GM19043 (cell line): ENCODE results near the gene GNAI3.

Experiments
- ATAC-seq: cut with Tn5 transposase; IDR thresholded peaks from one replicate; pipeline ENCODE4 v1.9.1; 2021; ENCODE audit warnings: low read depth; ENCODE audit not compliant: unreplicated experiment

The GNAI3 gene

GRCh38 chr1:109589177-109589576 is 40.8 kb downstream of the GNAI3 start:
- no peak for ATAC-seq

DNA sequence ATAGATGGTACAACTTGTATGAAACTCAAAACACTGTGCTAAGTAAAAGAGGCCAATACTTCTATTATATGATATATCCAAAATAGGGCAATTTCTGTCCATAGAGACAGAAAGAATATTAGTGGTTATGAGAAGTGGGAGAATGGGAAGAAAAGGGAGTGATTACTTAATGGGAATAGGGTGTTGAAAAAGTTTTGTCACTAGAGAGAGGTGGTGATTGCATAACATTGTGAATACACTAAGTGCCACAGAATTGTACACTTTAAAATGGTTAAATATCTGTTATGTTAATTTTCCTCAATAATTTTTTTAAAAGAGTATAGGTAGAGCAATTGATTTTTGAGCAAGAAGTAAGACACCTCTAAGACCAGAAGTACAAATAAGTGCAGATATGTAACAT is 41.3 kb downstream of the GNAI3 start:
- ATAC-seq = no peak

DNA sequence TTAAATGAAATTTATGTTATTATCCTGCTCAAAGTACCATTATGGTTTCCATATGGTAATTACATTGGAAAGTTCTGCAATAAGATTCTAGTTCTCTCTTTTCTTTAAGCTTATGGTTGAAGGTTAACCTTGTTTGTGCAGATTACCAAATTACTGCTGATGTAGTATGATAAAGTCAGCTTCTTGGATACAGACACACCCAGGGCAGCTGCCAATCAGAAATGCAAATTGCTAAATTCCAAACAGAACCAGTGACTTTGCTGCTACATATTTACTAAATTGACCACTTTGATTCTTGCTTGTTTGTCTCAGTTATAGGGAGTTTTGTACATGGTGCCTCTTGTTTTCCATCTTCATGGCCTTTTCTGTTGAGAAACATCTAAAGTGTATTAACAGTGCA is 44.5 kb downstream of the GNAI3 start:
- no peak for ATAC-seq

DNA sequence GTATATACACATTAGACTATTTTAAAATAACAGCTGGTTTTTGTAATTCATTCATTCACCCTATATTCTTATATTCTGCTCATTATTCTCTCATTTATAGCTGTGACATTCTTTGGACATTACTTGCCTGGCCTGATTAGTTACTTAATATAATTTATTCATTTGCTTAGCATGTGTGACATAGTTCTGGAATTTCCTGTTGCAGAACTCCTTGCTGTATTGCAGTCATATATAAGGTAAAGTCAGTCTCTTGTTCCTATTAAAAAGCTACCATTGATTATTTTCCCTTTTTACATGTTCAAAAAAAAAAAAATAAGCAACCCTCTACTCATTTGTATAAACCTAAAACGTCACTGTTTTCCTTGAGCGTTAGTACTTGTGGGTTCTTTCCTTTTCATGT is 47.1 kb downstream of the GNAI3 start:
- ATAC-seq = no peak

- no peak for ATAC-seq
These were observed 49.7 kb downstream of the GNAI3 start for GRCh38 chr1:109598156-109598555.

DNA sequence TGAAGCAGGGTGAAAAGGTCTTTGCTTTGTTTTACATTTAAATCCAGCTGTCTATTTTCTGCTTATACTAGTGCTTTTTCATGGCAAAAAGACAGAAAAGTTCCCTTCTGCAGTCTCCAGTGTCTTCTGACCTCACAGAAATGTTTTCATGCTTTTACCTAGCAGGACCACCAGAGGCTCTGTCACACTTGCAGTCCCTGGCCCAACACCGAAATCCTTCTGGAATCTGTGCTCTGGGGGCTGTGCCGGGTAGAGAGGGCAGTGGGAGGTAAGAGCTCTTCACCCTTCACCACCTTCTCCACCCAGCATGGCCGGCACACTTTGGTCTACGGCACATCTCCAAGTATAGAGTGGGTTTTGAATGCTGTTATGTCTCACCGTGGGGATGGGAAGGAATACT is 50.2 kb downstream of the GNAI3 start:
- no peak for ATAC-seq

- ATAC-seq = no peak
These were observed 54.8 kb downstream of the GNAI3 start for GRCh38 chr1:109603229-109603628.

DNA sequence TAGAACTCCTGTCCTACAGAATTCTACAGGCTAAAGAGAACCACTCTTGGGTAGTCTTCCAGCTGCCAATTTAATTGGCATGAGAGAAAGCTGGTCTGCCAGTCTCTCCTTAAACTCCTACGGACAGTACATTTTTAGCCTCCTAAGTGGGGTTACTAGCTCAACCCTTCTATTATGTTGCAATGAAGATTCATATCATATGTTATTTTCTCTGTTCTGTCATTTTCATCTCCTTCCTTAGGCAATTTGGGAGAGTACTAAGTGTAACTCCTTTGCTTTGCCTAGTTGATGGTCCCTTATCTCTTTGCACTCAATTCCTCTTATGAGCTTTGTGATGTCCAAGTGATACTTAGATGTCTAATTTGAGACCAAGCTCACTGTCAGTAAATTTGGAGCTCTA is 57.0 kb downstream of the GNAI3 start:
- no peak for ATAC-seq

- no peak for ATAC-seq
These were observed 61.5 kb downstream of the GNAI3 start for GRCh38 chr1:109609881-109610280.

GRCh38 chr1:109610609-109611307 is 62.3 kb downstream of the GNAI3 start:
- no peak for ATAC-seq

GRCh38 chr1:109611308-109611990 is 63.0 kb downstream of the GNAI3 start:
- no peak for ATAC-seq

DNA sequence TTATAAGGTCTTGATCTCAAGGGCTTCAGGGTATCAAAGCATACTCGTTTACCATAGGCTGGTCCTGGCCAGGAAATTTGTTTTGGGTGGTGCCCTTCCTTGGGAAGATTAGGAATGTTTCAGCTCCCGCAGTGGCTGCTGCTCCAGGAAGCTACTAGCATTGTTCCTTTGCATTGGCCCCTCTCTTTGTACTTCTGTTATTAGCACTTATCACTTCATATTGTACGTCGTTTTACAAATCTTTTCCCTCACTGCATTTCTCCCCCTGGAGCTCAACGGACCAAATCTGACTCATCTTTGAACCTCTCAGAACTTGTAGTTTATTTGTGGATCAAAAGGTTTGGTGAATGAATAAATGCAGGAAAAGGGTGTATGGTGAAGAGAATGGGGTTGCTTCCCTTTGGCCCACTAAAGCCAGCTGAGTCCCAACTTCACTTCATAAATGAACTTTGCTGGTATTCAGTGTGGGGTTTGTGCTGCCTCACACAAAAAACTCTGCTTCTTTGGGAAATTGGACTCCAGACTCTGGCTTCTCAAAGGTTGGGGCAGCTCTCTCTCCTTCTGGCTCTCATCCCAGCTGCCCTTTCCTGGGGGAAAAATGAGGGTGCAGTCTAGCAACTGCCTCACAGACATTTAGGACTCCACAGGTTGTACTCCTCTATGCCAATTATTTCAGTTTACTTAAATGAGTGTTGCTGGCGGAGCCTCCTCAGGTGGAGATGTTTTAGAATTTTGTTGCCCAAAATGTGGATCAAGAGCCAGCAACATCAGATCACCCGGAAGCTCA is 65.1 kb downstream of the GNAI3 start:
- no peak for ATAC-seq

DNA sequence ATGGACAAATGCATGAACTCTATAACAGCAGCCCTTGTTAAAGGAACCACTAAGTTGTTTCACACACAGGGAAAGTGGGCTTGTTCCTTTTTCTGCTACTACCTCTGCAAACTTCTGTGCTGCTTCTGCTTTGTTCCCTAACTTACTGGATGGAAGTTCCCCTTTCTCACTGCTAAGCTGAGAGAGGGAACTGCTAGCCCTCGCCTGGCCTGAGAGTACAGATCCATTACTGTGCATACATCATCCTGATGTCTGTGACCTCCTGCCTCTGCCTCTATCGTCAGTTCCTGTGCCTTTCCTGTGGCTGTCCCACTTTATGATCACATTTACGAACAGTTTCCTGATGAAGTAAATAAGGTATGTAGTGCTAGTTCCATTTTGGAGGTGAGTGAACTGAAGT is 67.5 kb downstream of the GNAI3 start:
- no peak for ATAC-seq

DNA sequence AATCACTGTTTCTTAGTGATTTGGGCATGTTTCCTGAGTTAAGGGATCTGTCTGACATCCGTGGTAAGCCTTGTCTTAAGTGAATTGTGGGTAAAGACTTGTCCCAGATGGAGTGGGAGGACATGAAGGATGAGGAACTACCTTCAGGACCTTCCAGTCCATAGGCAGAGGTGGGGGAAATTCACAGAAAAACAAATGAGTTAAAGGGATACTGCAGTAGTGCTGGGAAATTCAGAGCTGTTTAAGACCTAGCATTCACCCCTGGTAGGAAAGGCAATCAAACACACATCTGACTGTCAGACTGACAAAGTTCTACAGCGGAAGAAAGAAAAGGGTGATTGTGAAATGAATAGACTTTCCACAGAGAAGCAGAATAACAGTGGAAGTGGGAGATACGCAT is 68.0 kb downstream of the GNAI3 start:
- no peak for ATAC-seq

DNA sequence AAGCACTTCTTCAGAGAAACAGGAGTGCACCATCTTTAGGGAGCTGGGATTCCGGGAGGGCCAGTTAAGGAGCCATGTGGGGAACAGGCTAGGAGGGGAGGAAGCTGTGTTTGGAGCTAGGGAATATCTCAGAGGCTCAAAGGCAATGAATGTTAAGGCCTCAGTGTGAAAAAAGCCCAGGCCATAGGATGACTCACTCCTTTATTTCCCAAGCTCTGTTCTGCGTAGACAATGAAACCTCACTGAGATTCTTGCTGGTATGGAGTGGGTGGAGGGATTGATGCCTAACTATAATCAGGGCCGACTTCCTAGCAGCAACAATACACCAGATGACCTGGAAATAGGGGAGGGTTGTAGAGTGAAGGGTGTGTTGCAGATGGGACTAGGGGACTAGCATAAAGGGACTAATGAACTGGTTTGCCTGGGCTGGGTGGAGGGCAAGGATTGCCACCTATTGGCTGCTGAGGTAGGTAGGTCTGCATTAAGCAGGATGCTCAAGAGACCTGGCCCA is 68.9 kb downstream of the GNAI3 start:
- no peak for ATAC-seq

DNA sequence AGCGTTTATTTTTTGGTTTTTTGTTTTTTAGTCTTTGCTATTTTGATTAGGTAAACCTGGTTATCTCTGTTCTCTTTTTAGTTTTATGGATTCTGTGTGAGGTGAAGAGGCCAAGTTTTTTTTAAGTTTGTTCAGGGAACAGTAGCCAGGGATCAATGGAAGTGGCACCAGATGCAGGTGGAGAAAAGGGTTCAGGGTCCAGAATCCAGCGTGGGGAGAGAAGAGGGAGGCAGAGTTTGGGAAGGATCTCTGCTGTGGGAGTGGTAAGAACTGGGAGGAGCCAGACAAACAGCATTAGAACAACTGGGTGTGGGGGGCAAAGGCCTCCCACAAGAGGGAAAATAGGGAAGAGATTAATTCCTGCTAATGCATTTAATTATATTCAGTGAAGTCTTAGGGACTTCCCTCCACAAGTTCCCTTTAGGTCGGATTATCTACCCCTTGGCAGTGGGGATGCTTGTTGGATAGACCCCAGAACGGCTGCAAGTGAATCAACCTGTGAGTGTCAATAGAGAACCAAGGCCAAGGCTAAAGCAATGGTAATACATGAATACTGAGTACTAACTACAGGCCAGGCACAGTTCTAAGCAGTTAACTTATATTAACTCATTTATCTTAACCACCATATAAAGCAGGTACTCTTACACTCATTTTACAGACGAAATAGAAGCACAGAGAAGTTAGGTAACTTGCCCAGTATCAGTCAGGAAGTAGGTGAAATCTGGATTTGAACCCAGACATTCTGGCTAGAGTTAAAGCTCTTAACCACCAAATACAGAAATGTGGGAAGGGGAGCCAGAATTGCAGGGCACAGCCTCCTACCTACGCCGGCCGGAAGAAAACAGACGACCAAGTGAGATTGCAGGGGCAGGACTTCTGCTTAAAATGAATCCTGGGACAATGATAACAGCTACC is 70.5 kb downstream of the GNAI3 start:
- ATAC-seq = no peak

DNA sequence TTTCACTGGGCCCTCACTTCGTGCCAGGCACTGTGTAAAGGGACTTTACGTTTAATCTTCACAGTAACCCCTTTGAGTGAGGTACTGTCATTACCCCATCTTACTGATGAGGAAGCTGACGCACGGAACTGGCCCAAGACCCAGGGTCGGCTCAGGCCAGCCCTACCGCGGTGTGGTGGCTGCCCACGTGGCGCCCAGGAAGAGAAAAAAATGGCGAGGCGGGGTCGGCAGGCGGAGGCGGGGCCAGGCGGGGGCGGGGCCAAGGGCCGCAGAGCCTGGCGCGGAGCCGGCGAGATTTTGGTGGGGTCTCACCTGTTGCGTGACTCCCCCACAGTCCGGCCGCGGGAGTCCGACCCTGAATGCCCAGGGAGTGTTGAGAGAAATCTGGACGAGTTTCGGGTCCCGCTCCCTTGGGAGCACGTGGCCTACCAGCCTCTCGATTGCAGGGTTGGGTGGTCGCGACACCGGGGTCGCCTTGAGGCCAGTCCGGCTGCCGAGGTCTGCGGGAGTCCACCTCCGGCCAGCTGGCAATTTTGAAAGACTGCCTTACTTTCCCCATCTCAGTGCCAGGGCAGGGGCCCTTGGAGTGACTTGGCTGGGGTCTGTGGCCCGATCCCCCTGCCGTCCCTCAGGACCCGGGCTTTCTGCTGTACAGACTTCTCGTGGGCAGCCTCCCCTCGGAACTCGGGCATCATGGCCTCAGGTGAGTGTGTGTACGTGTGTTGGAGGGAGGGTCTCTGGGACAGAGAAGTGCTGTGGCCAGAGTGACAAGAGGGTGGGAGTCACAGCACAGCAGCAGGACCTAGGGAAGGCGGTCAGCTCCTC is 71.4 kb downstream of the GNAI3 start, which contains the start of the genes AMPD2 and GNAT2:
AMPD2 (plus strand) TSS at position 262 of the 825 bp plus-strand sequence. CDS start 1,339 bp downstream, outside the sequence.
GNAT2 (minus strand) TSS at position 41 of the 825 bp plus-strand sequence. CDS start 6,746 bp downstream, outside the sequence.
- ATAC-seq = peak; percentile 45

- no peak for ATAC-seq
These were observed 72.0 kb downstream of the GNAI3 start for GRCh38 chr1:109620401-109620791.

DNA sequence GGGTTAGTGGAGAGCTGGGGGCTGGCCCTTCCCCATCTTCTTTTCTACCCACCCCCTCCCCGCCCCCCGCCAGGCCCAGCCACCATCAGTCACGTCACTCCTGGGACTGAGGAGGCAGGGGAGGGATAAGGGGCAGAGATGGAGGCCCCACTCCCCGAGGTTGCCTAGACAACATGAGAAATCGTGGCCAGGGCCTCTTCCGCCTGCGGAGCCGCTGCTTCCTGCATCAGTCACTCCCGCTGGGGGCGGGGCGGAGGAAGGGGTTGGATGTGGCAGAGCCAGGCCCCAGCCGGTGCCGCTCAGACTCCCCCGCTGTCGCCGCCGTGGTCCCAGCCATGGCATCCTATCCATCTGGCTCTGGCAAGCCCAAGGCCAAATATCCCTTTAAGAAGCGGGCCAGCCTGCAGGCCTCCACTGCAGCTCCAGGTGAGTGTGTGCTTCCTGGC is 72.4 kb downstream of the GNAI3 start:
- peak; percentile 78 for ATAC-seq
